ENCODE measurements around the gene EME2.

- TF ChIP-seq, protein P1, sequence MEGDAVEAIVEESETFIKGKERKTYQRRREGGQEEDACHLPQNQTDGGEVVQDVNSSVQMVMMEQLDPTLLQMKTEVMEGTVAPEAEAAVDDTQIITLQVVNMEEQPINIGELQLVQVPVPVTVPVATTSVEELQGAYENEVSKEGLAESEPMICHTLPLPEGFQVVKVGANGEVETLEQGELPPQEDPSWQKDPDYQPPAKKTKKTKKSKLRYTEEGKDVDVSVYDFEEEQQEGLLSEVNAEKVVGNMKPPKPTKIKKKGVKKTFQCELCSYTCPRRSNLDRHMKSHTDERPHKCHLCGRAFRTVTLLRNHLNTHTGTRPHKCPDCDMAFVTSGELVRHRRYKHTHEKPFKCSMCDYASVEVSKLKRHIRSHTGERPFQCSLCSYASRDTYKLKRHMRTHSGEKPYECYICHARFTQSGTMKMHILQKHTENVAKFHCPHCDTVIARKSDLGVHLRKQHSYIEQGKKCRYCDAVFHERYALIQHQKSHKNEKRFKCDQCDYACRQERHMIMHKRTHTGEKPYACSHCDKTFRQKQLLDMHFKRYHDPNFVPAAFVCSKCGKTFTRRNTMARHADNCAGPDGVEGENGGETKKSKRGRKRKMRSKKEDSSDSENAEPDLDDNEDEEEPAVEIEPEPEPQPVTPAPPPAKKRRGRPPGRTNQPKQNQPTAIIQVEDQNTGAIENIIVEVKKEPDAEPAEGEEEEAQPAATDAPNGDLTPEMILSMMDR (IDR thresholded peaks at IDR 0.05): no peak
- TF ChIP-seq POLR2A (IDR thresholded peaks at IDR 0.05): no peak
Observed at GRCh38 chr16:1749152-1750117, 23.2 kb upstream of the EME2 start.
